ENCODE results near the gene SRP9.
"Not testable (repeated sequence)": the region's sequence is repeated elsewhere in the genome, so short reads cannot be mapped to it uniquely, and the experiment has no call there.

SRP9 gene

DNA sequence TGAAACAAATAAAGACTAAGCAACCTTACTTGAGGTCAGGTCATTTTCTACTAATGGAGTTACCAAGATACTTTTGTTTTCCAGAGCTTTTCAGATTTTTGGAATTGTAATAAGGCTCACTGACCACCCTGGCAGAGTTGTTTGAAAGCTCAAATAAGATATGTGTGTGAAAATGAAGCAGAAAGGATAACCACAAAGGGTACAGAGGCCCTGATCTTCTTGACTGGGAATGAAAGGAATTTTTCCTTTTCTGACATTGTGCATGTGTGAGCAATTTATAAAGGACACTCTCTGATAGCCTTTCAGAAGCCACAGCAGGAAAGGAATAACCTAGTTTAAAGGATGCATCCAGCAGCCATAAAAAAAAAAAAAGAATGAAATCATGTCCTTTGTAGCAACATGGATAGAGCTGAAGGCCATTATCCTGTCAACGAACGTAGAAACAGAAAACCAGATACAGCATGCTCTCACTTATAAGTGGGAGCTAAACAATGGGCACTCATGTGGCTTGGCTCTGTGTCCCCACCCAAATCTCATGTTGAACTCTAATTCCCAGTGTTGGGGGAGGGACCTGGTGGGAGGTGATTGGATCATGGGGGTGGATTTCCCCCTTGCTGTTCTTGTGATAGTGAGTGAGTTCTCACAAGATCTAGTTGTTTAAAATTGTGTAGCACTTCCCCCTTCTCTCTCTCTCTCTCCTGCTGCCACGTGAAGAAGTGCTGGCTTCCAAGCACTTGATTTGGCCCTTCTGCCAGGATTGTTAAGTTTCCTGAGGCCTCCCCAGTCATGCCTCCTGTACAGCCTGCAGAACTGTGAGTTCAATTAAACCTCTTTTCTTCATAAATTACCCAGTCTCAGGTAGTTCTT, 3.1 kb upstream of the SRP9 start:
- no peak for DNase-seq (ENCODE audit: low read depth in 2 of 3, low spot score in 2 of 3)

GRCh38 chr1:225776294-225776693, 1.3 kb upstream of the SRP9 start:
- no peak for DNase-seq (ENCODE audit: low read depth in 2 of 3, low spot score in 2 of 3)

GRCh38 chr1:225777058-225777582, 506 bp upstream of the SRP9 start:
- peak in 1 of 3 experiments; percentile 6 for DNase-seq (ENCODE audit: low read depth in 2 of 3, low spot score in 2 of 3)

GRCh38 chr1:225778337-225778669, 677 bp downstream of the SRP9 start:
- no peak for DNase-seq (ENCODE audit: low read depth in 2 of 3, low spot score in 2 of 3)

DNA sequence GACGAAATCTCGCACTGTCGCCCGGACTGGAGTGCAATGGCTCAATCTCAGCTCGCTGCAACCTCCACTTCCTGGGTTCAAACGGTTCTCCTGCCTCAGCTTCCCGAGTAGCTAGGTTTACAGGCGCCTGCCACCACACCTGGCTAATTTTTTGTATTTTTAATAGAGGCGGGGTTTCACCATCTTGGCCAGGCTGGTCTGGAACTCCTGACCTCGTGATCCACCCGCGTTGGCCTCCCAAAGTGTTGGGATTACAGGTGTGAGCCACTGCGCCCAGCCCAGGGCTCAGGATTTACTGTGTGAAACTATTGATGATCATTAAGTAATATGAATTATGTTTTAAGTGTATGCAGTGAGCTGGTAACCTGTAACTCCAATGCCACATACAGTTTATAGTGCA, 1.5 kb downstream of the SRP9 start:
- DNase-seq (ENCODE audit: low read depth in 2 of 3, low spot score in 2 of 3) = not testable (repeated sequence)

- no peak for DNase-seq (ENCODE audit: low read depth in 2 of 3, low spot score in 2 of 3)
Observed at GRCh38 chr1:225780134-225780533, 2.5 kb downstream of the SRP9 start.

DNA sequence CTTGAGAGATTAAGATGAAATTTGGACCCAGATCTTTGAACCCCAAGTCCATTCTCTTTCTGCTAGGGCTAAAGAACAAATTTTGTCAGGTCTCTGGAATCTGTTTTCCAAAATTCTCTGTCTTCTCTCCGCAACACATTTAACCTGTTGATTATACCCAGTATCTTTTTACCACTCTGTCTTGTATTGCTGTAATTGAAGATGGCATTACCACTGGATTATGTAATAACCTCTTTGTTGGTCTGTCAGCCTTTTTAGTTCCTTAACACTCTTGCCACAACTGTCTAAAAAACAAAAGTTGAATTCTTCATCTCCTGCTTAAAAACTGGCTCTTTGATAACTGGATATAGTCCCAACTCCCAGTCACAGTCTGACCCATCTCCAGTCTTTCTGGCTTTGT, 3.0 kb downstream of the SRP9 start:
- DNase-seq (ENCODE audit: low read depth in 2 of 3, low spot score in 2 of 3) = no peak

DNA sequence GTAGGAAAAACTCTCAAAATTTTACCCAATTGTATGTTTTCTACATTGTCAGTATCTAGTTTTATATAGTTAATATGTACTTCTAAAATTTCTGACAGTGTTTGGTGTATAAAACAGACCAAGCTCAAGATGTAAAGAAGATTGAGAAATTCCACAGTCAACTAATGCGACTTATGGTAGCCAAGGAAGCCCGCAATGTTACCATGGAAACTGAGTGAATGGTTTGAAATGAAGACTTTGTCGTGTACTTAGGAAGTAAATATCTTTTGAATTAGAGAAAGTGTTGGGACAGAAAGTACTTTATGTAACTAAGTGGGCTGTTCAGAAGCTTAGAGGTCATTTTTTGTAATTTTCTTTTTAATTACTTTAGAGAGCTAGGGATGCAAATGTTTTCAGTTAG, 11.5 kb downstream of the SRP9 start:
- not testable (repeated sequence) for DNase-seq (ENCODE audit: low read depth in 2 of 3, low spot score in 2 of 3)

DNA sequence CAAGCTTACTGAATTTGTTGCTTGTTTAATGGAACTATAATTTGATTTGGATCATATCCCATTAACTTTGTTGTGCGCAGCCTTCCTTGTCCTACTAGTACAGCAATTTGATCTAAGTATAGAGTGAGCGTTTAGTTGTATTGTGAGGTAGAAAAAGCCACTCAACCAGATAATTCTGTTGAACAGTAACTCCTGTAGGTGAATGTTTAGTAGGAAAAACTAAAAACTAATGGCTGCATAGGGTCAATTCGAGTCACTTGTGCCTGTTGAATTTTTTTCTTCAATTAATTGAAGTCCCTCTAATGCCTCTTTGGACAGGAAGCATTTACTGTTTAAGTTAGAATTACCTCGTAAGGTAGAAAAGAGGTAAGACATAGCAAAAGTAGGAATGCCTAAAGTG, 17.3 kb downstream of the SRP9 start:
- DNase-seq (ENCODE audit: low read depth in 2 of 3, low spot score in 2 of 3) = no peak

GRCh38 chr1:225796097-225796496, 18.5 kb downstream of the SRP9 start:
- not testable (repeated sequence) for DNase-seq (ENCODE audit: low read depth in 2 of 3, low spot score in 2 of 3)

- not testable (repeated sequence) for DNase-seq (ENCODE audit: low read depth in 2 of 3, low spot score in 2 of 3)
Observed at GRCh38 chr1:225801146-225801545, 23.5 kb downstream of the SRP9 start.

- no peak for DNase-seq (ENCODE audit: low read depth in 2 of 3, low spot score in 2 of 3)
Observed at GRCh38 chr1:225806249-225806648, 28.6 kb downstream of the SRP9 start.

DNA sequence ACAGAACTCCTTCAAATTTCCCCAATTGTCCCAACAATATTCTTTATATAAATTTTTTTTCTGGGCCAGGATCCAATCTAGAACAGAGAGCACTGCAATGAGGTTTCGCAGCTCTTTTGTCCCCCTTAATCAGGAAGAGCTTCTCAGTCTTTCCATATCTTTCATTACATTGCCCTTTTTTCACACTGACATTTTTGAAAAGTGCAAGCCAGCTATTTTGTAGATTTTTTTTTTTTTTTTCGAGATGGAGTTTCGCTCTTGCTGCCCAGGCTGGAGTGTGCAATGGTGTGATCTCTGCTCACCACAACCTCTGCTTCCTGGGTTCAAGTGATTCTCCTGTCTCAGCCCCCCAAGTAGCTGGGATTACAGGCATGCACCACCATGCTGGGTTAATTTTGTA, 29.1 kb downstream of the SRP9 start:
- not testable (repeated sequence) for DNase-seq (ENCODE audit: low read depth in 2 of 3, low spot score in 2 of 3)

DNA sequence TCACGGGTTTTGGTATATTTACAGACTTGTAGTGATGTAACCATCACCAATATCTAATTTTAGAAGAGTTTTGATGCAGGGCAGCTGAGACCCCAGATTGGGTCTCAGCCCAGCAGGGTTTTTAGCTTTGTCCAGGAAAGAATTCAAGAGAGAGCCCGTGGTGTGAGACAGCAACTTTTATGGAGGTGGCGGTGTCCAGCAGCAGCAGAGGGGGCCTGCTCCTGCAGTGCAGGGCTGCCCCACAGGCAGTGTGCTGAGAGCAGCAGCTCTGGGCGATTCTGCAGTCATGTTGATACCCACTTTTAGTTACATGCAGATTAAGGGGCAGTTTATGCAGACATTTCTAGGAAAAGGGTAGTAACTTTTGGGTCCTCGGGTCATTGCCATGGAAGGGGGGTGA, 30.5 kb downstream of the SRP9 start:
- no peak for DNase-seq (ENCODE audit: low read depth in 2 of 3, low spot score in 2 of 3)

DNA sequence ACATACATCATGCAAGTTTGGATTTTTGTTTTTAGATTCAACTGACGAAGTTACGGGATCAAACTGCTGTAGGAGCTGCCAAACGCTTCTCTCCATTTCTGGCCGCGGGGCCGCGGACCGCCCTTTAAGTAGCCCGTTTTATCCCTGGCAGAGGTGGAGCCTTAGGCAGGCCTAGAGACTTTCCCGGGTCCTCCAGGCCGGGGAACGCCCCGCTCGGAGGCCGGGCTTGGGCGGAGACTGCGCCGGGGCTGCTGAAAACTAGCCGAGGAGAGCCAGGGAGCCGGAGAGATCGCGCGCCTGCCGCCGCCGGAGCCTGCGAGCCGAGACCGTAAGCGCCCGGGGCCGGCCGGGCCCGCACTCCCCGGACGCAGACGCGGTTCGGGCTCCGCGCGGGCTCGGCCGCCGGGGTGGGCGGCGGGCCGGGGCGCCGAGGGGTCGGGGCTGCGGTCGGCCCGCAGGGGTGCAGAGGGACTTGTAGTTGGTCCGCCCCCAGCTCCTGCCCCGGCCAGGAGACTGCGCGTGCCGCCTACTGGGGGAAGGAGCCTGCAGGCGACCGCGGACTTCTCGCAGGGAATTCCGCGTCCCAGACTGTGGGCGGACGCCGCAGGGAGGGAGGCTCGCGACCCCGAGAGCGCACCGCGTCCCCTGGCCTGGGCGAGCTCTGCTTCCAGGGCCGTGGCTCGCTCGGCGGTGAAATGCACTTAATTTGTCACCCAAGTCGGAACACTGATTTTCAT, 32.4 kb downstream of the SRP9 start, which contains the start of gene EPHX1:
TSS of gene EPHX1 (plus strand) at position 283 of the 737 bp plus-strand sequence. CDS start 18,606 bp downstream, outside the sequence.
- peak; percentile 35 to 55 (median 45) for DNase-seq (ENCODE audit: low read depth in 2 of 3, low spot score in 2 of 3)

DNA sequence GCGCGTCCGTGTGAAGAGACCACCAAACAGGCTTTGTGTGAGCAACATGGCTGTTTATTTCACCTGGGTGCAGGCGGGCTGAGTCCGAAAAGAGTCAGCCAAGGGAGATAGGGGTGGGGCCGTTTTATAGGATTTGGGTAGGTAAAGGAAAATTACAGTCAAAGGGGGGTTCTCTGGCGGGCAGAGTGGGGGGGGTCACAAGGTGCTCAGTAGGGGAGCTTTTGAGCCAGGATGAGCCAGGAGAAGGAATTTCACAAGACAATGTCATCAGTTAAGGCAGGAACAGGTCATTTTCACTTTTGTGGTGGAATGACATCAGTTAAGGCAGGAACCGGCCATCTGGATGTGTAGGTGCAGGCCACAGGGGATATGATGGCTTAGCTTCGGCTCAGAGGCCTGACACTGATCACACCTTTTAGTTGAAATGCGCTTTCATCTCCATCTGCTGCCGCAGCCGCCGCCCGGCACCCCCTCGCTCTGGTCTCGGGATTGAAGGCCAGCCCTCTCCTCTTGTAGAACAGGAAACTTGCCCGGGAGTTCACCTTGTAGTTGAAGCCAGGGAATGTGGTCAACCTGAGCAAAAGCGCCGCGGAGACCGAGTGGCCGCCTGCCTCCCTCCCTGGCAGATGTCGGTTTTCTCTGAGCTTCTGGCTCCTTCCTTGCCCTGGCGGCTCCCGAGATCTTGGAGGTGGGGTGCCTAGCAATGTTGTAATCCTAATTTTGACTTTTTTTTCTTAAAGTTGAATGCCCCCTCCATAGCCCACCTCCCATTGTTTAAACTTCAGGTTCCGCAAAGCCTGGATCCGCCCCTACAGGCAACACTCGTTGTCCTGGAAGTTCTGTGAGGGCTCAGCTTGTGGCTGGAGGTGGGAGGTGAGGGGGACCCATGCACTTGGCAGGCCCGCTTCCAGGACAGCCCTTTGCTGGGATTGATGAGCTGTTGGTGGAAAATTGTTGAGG, 33.2 kb downstream of the SRP9 start:
- not testable (repeated sequence) for DNase-seq (ENCODE audit: low read depth in 2 of 3, low spot score in 2 of 3)

- DNase-seq (ENCODE audit: low read depth in 2 of 3, low spot score in 2 of 3) = no peak
Observed at GRCh38 chr1:225811622-225812487, 34.2 kb downstream of the SRP9 start.

DNA sequence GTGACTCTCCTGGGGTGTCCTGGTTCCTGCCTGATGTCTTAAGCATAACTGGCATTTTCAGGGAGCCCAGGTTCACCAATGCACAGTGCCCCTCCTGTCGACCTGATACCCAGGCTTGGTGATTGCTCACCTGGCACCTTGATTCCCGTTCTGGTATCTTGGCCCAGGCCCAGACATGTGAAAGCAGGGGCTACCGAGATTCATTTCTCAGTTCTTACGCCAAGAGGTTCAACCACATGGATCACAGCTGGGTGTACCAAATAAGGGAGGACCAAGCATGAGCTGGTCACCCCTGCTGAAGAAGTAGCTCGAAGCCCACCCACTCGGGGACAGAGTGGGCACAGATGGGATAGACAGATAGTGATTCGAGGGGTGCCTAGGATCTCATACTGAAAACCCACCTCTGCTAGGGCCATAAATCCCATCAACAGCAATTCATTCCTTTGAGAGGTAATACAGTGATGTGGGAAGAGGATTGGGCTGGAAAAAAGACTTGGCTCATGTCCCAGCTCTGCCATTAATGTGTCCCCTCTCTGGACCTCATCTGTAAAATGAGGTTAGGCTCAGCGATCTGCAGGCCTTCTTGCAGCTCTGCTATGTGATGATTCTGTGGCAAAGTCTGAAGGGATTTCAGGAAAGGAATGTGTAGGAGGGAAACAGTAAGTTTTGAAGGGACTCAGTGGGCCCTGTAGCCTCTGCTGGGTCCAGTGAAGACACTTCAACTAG, 35.0 kb downstream of the SRP9 start:
- no peak for DNase-seq (ENCODE audit: low read depth in 2 of 3, low spot score in 2 of 3)

DNA sequence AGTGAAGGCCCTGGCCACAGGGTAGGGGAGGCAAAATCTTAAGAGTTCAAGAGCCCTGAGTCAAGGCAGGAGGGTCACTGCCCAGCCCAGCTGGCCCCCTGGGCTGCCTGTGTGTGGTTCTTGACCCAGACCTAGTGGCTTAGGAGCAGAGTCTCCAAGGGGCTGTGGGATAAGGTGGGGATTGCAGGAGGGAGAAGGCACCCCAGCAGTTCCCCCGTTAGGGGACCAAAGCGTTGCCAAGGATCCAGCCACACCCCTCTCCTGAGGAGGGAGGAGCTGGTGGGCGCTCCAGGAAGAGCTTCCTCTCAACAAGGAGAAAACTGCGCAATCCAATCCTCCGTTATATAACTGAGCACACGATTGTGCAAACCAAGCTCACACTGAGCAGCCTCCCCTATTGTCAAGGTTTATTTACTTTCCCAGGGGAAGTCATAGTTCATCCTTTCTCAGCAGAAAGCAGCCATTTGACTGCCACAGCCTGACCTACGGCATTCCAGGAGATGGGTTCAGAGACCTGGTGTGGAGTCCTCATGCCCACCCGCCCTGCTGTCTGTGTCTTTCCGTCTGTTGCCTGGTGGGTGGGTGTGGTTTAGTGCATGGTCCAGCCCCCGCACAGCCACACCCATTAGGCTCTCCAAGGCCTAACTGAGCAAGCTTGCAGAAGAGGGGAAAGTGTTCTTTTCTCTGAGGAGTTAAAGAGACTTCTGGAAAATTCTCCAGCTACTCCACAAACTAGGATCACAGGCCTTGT, 35.8 kb downstream of the SRP9 start:
- no peak for DNase-seq (ENCODE audit: low read depth in 2 of 3, low spot score in 2 of 3)

Data from activated CD8-positive, alpha-beta memory T cell treated with anti-CD3 and anti-CD28 coated beads for 48 hours (primary cell).